ENCODE results near the gene SH2D5. TPM values are rescaled to one million over a fixed set of nuclear protein-coding genes. Genes with fewer than 3 reads are reported as not detected.

The SH2D5 gene
- total RNA-seq, 2 experiments from 2014 or later = 1.3 to 1.6 TPM

DNA sequence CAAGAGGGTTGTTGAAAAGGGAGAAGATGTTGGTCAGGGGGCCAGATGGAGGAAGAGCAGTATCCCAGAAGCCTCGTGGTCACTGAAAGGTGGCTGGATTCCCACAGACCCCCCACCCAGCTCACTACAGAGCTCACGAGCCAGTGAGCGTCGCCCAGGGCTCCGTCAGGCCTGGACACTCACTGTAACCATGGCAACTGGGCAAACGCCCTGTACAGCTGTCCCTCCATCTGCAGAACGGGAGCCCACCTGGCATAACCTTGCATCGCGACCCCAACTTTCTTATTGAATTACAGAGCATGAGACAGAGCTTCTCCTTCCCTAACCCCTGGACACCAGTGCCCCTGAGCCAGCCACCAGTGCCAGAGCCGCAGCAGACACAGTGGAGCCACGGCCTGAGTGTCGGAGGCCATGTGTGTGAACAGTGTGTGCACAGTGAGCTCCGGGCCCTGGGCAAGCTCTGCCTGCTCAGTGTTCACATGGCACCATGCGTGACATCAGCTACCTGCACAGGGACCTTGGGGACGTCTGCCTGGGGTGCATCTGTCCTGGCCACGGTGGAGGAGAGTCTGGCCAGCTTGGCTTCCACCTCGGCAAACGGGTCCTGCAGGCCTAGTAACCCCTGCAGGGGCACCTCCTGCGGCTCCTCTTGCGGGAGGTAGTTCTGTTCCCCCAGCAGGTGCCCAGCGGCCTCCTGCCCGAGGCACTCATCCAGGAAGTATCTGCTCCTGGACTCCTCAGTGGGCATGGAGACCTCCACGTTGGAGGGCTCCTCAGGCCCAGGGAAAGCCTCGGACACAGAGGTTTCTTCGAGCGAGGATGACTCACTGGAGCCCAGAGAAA is 45.4 kb downstream of the SH2D5 start:
- no peak for DNase-seq
- TF ChIP-seq, protein P1, sequence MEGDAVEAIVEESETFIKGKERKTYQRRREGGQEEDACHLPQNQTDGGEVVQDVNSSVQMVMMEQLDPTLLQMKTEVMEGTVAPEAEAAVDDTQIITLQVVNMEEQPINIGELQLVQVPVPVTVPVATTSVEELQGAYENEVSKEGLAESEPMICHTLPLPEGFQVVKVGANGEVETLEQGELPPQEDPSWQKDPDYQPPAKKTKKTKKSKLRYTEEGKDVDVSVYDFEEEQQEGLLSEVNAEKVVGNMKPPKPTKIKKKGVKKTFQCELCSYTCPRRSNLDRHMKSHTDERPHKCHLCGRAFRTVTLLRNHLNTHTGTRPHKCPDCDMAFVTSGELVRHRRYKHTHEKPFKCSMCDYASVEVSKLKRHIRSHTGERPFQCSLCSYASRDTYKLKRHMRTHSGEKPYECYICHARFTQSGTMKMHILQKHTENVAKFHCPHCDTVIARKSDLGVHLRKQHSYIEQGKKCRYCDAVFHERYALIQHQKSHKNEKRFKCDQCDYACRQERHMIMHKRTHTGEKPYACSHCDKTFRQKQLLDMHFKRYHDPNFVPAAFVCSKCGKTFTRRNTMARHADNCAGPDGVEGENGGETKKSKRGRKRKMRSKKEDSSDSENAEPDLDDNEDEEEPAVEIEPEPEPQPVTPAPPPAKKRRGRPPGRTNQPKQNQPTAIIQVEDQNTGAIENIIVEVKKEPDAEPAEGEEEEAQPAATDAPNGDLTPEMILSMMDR (IDR thresholded peaks at IDR 0.05) = no peak
- no peaks in the 10 kb centered on the region for H3K36me3 Mint-ChIP-seq (ENCODE audit: low read depth)
- ChIA-PET CTCF (interaction anchor here (1.2 kb wide), 1 partner anchor 10 kb away, joined by 6 read pairs; no protein-coding TSS in a partner anchor), POLR2A (no interaction called here)
- no peak overlapping the region for H3K27ac Mint-ChIP-seq
- intact Hi-C loops (cut with micrococcal nuclease) = no loop called here
- H3K4me3 Mint-ChIP-seq = no peak overlapping the region
- no peaks in the 10 kb centered on the region for H3K27me3 Mint-ChIP-seq
- H3K4me1 Mint-ChIP-seq (ENCODE audit: low read depth) = no peaks in the 10 kb centered on the region
- no peaks in the 10 kb centered on the region for H3K9me3 Mint-ChIP-seq
- ATAC-seq = no peak

DNA sequence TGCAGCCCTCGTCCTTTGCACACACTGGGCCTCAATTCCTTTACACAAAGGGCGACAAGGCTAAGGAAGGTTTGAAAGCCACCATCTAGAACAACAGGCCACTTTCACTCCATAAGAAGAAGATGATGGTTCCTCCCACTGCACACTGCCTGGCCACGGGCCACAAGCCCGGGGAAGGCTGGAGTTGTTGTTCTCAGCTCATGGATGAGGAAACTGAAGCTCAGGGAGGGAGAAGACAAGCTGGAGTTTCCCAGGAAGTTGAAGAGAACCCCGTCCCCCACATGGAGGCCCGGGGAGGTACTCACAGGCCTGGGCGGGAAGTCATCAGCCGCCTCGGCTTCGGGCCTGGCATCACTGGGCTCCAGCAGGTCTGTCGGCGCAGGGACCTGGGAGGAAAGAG is 46.8 kb downstream of the SH2D5 start:
- H3K9me3 Mint-ChIP-seq = no peaks in the 10 kb centered on the region
- no peaks in the 10 kb centered on the region for H3K4me1 Mint-ChIP-seq (ENCODE audit: low read depth)
- H3K27ac Mint-ChIP-seq = no peak overlapping the region
- H3K4me3 Mint-ChIP-seq = no peak overlapping the region
- no peaks in the 10 kb centered on the region for H3K36me3 Mint-ChIP-seq (ENCODE audit: low read depth)
- DNase-seq = no peak
- CTCF ChIA-PET = interaction anchor here (1.3 to 1.5 kb wide), 2 partner anchors 8 to 11 kb away, joined by 3 to 5 read pairs; no protein-coding TSS in a partner anchor
- no peak for ATAC-seq
- POLR2A ChIA-PET = interaction anchor here (1.1 kb wide), 1 partner anchor 102 kb away, joined by 3 read pairs; no protein-coding TSS in a partner anchor
- TF ChIP-seq, protein P1 (IDR thresholded peaks at IDR 0.05) = no peak
- H3K27me3 Mint-ChIP-seq = peaks cover 2% of the 10 kb centered on the region
- intact Hi-C loops (cut with micrococcal nuclease) = no loop called here

DNA sequence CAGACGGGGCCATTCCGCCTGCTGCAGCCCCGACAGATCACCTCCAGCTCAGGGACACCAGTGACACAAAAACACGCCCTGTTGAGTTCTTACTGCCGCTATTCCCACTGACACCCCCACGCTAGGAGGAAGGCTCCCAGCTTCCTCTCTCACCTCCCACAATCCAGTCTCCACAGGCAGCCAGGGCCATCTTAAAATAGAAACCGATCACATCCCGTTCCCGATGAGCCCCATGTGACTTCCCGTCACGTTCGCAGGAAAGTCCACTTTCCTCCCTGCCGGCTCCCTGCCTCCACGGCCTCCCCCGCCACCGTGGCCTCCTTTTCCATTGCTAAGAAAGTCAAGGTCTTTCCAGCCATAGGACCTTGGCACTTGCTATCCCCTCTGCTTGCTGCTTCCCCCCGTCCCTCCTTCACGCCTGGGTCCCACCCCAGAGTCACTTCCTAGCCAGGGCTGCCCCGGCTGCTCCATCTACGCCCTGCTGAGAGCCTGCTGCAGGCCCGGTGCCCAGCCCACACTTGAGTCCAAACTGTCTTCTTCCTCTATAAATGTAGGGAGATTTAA is 47.3 kb downstream of the SH2D5 start:
- ChIA-PET CTCF (interaction anchor here (1.3 to 1.5 kb wide), 2 partner anchors 9 to 12 kb away, joined by 3 to 5 read pairs; no protein-coding TSS in a partner anchor), POLR2A (interaction anchor here (1.1 kb wide), 1 partner anchor 103 kb away, joined by 3 read pairs; no protein-coding TSS in a partner anchor)
- Mint-ChIP-seq H3K9me3 (no peaks in the 10 kb centered on the region), H3K27me3 (peaks cover 3% of the 10 kb centered on the region), H3K36me3 (ENCODE audit: low read depth) (no peaks in the 10 kb centered on the region), H3K27ac (no peak overlapping the region), H3K4me3 (no peak overlapping the region), H3K4me1 (ENCODE audit: low read depth) (no peaks in the 10 kb centered on the region)
- TF ChIP-seq, protein P1 (IDR thresholded peaks at IDR 0.05) = no peak
- DNase-seq = no peak
- ATAC-seq = no peak
- intact Hi-C loops (cut with micrococcal nuclease) = no loop called here

DNA sequence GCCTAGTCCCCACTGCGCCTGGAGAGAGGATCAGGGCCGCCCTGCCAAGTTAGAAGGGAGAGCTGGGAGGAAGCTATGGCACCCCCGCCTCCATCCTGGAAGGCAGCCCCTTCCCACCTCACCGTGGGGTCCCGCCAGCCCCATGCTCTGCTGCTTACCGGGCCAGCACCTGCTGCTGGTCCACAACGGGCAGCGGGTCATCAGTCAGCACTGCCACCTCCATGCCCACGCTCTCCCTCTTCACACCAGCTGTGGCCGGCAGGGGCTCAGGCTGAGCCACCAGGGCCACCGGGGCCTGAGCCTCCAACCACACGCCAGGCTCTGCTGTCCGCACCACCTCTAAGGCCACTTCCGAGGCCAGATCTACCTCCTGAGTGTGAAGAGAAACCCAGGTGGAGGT is 47.9 kb downstream of the SH2D5 start:
- H3K36me3 Mint-ChIP-seq (ENCODE audit: low read depth) = no peaks in the 10 kb centered on the region
- intact Hi-C loops (cut with micrococcal nuclease) = no loop called here
- no peaks in the 10 kb centered on the region for H3K9me3 Mint-ChIP-seq
- H3K4me1 Mint-ChIP-seq (ENCODE audit: low read depth) = no peaks in the 10 kb centered on the region
- ChIA-PET CTCF (interaction anchor here (1.5 kb wide), 1 partner anchor 9 kb away, joined by 3 read pairs; no protein-coding TSS in a partner anchor), POLR2A (interaction anchor here (1.1 kb wide), 1 partner anchor 103 kb away, joined by 3 read pairs; no protein-coding TSS in a partner anchor)
- ATAC-seq (no peak), DNase-seq (no peak)
- TF ChIP-seq, protein P1 (IDR thresholded peaks at IDR 0.05) = no peak
- H3K4me3 Mint-ChIP-seq = no peak overlapping the region
- H3K27me3 Mint-ChIP-seq = peaks cover 5% of the 10 kb centered on the region
- H3K27ac Mint-ChIP-seq = no peak overlapping the region
